GM18867 (cell line): ENCODE data around the gene CCDC24.

ENCODE experiments used
- ATAC-seq: cut with Tn5 transposase; IDR thresholded peaks from one replicate; pipeline ENCODE4 v1.9.1; 2021; ENCODE audit warnings: mild to moderate bottlenecking, moderate library complexity; ENCODE audit not compliant: unreplicated experiment

CCDC24 gene

GRCh38 chr1:44036409-44037139 is 45.2 kb downstream of the CCDC24 start:
- no peak for ATAC-seq

GRCh38 chr1:44037154-44037553 is 45.8 kb downstream of the CCDC24 start:
- ATAC-seq, result no peak

- ATAC-seq, result no peak
Observed at GRCh38 chr1:44038876-44039657, 47.7 kb downstream of the CCDC24 start.

GRCh38 chr1:44040418-44040817 is 49.0 kb downstream of the CCDC24 start:
- ATAC-seq, result no peak

GRCh38 chr1:44040846-44041245 is 49.4 kb downstream of the CCDC24 start:
- no peak for ATAC-seq

GRCh38 chr1:44043176-44044070 is 52.0 kb downstream of the CCDC24 start:
- ATAC-seq, result no peak

GRCh38 chr1:44044071-44044801 is 52.8 kb downstream of the CCDC24 start:
- no peak for ATAC-seq

GRCh38 chr1:44045064-44045463 is 53.7 kb downstream of the CCDC24 start:
- no peak for ATAC-seq
